Naive B cell (primary cell): ENCODE results near the gene IL21. TPM values are rescaled to one million over a fixed set of nuclear protein-coding genes. Genes with fewer than 3 reads are reported as not detected.
A peak's percentile ranks its signal among the peaks of the same experiment; 100 is the strongest.

Source experiments
- ATAC-seq, 2 donors: fragments of 150-1000 bp; cut with Tn5 transposase; 2 replicates each; pipeline ENCODE4 v1.10.0; 2021; ENCODE audit warnings: low read depth in 2 of 2, mild to moderate bottlenecking in 2 of 2, moderate library complexity in 2 of 2
- DNase-seq: peaks from one replicate; pipeline ENCODE4 v3.0.0; 2022
- H3K27ac Mint-ChIP-seq, 6 donors: one replicate each; pipeline ENCODE4 v1.8.0; 2020 to 2022; ENCODE audit warnings: mild to moderate bottlenecking in 6 of 6, mixed read lengths in 6 of 6, moderate library complexity in 5 of 6, inconsistent platforms in 2 of 6
- H3K27me3 Mint-ChIP-seq, 3 donors: one replicate each; pipeline ENCODE4 v1.8.0; 2021 to 2022; ENCODE audit warnings: mixed read lengths in 3 of 3, mild to moderate bottlenecking in 1 of 3
- H3K36me3 Mint-ChIP-seq, 2 donors: one replicate each; pipeline ENCODE4 v1.8.0; 2020 to 2022; ENCODE audit warnings: mixed read lengths in 2 of 2, inconsistent platforms in 1 of 2, mild to moderate bottlenecking in 1 of 2
- H3K4me1 Mint-ChIP-seq, 3 donors: one replicate each; pipeline ENCODE4 v1.8.0; 2020 to 2022; ENCODE audit warnings: mixed read lengths in 3 of 3, inconsistent platforms in 1 of 3, mild to moderate bottlenecking in 1 of 3, moderate library complexity in 1 of 3
- H3K4me3 Mint-ChIP-seq, 8 donors: one replicate each; pipeline ENCODE4 v1.8.0; 2020 to 2022; ENCODE audit warnings: mild to moderate bottlenecking in 8 of 8, mixed read lengths in 8 of 8, moderate library complexity in 8 of 8, inconsistent platforms in 2 of 8
- H3K9me3 Mint-ChIP-seq, 7 donors: one replicate each; pipeline ENCODE4 v1.8.0; 2020 to 2022; ENCODE audit warnings: mixed read lengths in 7 of 7, mild to moderate bottlenecking in 5 of 7, inconsistent platforms in 2 of 7, moderate library complexity in 1 of 7
- polyA plus RNA-seq, 6 donors: library from polyadenylated mRNA; unstranded; fragments of 300-500 nt; fragmentation: Illumina TruSeq; gene quantifications; one replicate each; pipeline ENCODE4 v1.2.3, GENCODE V29; 2021; ENCODE audit warnings: low read depth in 6 of 6

The IL21 gene
- not detected for polyA plus RNA-seq

- H3K27ac Mint-ChIP-seq, result no peak within 1 kb of the TSS
- H3K4me3 Mint-ChIP-seq, result no peak within 1 kb of the TSS
- H3K4me1 Mint-ChIP-seq, result no peaks in the 10 kb centered on the region
- H3K27me3 Mint-ChIP-seq, result peaks cover 4 to 8% (median 5%) of the 10 kb centered on the region in 3 donors
- ATAC-seq, result no peak
- no peaks in the 10 kb centered on the region for H3K36me3 Mint-ChIP-seq
- H3K9me3 Mint-ChIP-seq, result no peaks in the 10 kb centered on the region
- DNase-seq, result no peak
Measured at GRCh38 chr4:122621016-122621507, at the start of gene IL21. IL21 (minus strand) TSS chr4:122621066; CDS start chr4:122621011, 55 bp downstream.

- H3K9me3 Mint-ChIP-seq, result peaks cover 0 to 5% (median 0%) of the 10 kb centered on the region in 7 donors
- H3K27me3 Mint-ChIP-seq, result peaks cover 0 to 15% (median 12%) of the 10 kb centered on the region in 3 donors
- no peak overlapping the region for H3K27ac Mint-ChIP-seq
- H3K36me3 Mint-ChIP-seq, result no peaks in the 10 kb centered on the region
- ATAC-seq (no peak), DNase-seq (no peak)
- H3K4me3 Mint-ChIP-seq, result no peak overlapping the region
- no peaks in the 10 kb centered on the region for H3K4me1 Mint-ChIP-seq
Measured at GRCh38 chr4:122669911-122670738, 49.3 kb upstream of the IL21 start.

DNA sequence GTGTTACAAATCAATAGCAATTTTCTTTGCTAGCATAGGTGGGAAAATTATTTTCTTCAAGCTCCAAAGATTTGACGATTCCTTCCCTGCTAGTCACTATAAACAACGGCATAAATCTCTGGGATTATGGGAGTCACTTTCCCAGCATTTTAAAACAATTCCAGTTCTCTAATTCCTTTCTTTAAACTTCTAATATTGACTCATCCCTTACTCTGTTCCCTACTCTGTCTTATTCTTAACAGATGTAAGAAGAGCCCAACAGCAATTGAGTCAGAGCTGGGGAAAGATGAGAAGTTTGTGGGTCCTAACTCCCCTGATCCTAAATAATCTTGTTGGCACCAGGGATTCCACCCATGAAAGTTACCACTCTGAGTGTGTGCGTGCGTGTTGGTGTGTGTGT lies 47.4 kb upstream of the IL21 start:
- Mint-ChIP-seq H3K27ac (peak overlapping the region in 1 of 6 donors; percentile 24), H3K9me3 (peaks cover 0 to 5% (median 0%) of the 10 kb centered on the region in 7 donors), H3K36me3 (no peaks in the 10 kb centered on the region), H3K4me3 (no peak overlapping the region), H3K4me1 (no peaks in the 10 kb centered on the region), H3K27me3 (peaks cover 0 to 15% (median 12%) of the 10 kb centered on the region in 3 donors)
- DNase-seq, result no peak
- ATAC-seq, result no peak

DNA sequence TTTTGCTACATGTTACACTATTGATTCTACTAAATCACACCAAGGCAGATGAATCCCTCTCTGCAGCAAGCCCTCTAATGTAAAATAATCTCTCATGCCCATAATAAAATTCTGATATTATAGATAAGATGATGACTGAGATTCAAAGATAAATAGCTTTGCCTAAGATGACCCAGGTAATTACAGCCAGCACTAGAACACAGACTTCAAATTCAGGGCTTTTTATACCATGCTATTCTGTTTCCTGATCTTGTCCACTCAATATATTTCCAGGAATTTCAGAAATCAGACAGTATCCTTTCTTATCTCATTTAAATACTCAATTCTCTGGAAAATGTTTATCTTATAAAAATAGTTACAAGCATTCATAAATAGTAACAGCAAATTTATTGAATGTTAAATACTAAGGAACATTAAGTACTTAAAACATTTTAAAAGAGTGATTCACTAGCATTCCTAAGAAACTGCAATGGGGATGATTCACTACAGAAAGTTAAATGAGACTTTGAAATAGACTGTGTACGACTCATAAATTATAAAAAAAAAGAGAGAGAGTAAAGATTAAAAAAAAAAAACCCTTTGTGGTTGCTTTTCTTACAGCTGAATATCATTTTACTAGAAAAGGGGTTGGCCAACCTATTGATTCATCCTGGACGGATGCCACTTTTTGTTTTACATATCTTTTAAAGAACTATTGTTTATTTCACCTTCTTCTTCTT lies 45.8 kb upstream of the IL21 start:
- ATAC-seq, result no peak
- DNase-seq, result no peak
- no peaks in the 10 kb centered on the region for H3K36me3 Mint-ChIP-seq
- H3K9me3 Mint-ChIP-seq, result peaks cover 0 to 5% (median 0%) of the 10 kb centered on the region in 7 donors
- H3K4me1 Mint-ChIP-seq, result no peaks in the 10 kb centered on the region
- no peak overlapping the region for H3K4me3 Mint-ChIP-seq
- H3K27ac Mint-ChIP-seq, result no peak overlapping the region
- peaks cover 0 to 20% (median 12%) of the 10 kb centered on the region in 3 donors for H3K27me3 Mint-ChIP-seq

GRCh38 chr4:122665161-122665929 lies 44.5 kb upstream of the IL21 start:
- ATAC-seq (no peak), DNase-seq (no peak)
- Mint-ChIP-seq H3K9me3 (peaks cover 0 to 3% (median 0%) of the 10 kb centered on the region in 7 donors), H3K4me1 (no peaks in the 10 kb centered on the region), H3K27ac (peak overlapping the region in 1 of 6 donors; percentile 29), H3K27me3 (peaks cover 0 to 30% (median 17%) of the 10 kb centered on the region in 3 donors), H3K36me3 (no peaks in the 10 kb centered on the region), H3K4me3 (no peak overlapping the region)

GRCh38 chr4:122663814-122664610 lies 43.1 kb upstream of the IL21 start:
- no peak overlapping the region for H3K4me3 Mint-ChIP-seq
- DNase-seq (no peak), ATAC-seq (no peak)
- H3K36me3 Mint-ChIP-seq, result no peaks in the 10 kb centered on the region
- no peaks in the 10 kb centered on the region for H3K4me1 Mint-ChIP-seq
- no peak overlapping the region for H3K27ac Mint-ChIP-seq
- H3K27me3 Mint-ChIP-seq, result peaks cover 0 to 28% (median 16%) of the 10 kb centered on the region in 3 donors
- peaks cover 0 to 3% (median 0%) of the 10 kb centered on the region in 7 donors for H3K9me3 Mint-ChIP-seq

DNA sequence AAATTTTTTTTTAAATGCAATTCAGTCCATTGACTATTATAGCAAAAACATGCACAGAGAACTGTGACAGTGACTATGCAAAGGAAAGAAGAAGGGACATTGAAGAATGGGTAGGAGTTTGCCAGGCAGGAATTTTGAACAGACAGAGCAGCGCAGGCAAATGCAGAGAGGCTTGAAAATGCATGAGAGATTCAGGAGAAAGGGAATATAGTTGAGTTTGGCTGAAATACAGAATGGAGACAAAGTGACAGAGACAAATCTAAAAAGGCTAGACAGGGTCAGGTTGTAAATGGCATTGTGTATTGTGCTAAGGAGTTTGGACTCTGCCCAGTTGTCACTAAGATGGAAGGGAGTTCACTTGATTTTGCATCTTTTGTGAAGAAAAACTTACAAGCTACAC lies 42.4 kb upstream of the IL21 start:
- no peaks in the 10 kb centered on the region for H3K4me1 Mint-ChIP-seq
- peaks cover 0 to 5% (median 0%) of the 10 kb centered on the region in 7 donors for H3K9me3 Mint-ChIP-seq
- H3K27ac Mint-ChIP-seq, result no peak overlapping the region
- H3K36me3 Mint-ChIP-seq, result no peaks in the 10 kb centered on the region
- H3K4me3 Mint-ChIP-seq, result no peak overlapping the region
- H3K27me3 Mint-ChIP-seq, result peaks cover 0 to 24% (median 9%) of the 10 kb centered on the region in 3 donors
- no peak for ATAC-seq
- no peak for DNase-seq

DNA sequence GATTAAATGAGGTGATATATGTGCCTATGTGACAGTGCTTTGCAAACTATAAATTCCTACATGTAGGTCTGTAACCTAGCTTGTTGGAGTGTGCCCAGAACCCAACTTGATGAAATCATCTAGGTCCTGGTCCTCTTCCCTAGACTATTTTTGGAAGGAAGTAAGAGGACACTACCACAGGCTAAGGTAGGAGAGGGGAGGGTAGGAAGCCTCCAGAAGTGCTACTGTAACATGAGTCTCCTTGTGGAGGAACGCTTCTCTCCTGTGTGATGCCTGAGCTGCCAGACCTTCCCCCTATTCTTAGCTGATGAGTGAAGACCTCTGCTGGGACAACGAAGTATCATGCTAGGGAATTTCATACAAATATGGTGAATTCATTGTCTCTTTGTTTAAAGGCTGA lies 41.8 kb upstream of the IL21 start:
- DNase-seq (no peak), ATAC-seq (no peak)
- Mint-ChIP-seq H3K9me3 (peaks cover 0 to 7% (median 3%) of the 10 kb centered on the region in 7 donors), H3K27me3 (peaks cover 0 to 28% (median 9%) of the 10 kb centered on the region in 3 donors), H3K27ac (no peak overlapping the region), H3K4me1 (no peaks in the 10 kb centered on the region), H3K36me3 (peaks cover 0 to 4% of the 10 kb centered on the region in 2 donors), H3K4me3 (no peak overlapping the region)

GRCh38 chr4:122661176-122662160 lies 40.6 kb upstream of the IL21 start:
- H3K4me1 Mint-ChIP-seq, result no peaks in the 10 kb centered on the region
- peaks cover 0 to 17% (median 12%) of the 10 kb centered on the region in 7 donors for H3K9me3 Mint-ChIP-seq
- H3K36me3 Mint-ChIP-seq, result peaks cover 0 to 8% of the 10 kb centered on the region in 2 donors
- ATAC-seq (no peak), DNase-seq (no peak)
- H3K27me3 Mint-ChIP-seq, result peaks cover 0 to 31% (median 12%) of the 10 kb centered on the region in 3 donors
- H3K4me3 Mint-ChIP-seq, result no peak overlapping the region
- H3K27ac Mint-ChIP-seq, result no peak overlapping the region

- no peak for DNase-seq
- Mint-ChIP-seq H3K36me3 (peaks cover 0 to 8% of the 10 kb centered on the region in 2 donors), H3K9me3 (peaks cover 0 to 17% (median 12%) of the 10 kb centered on the region in 7 donors), H3K4me1 (no peaks in the 10 kb centered on the region), H3K27me3 (peaks cover 0 to 31% (median 12%) of the 10 kb centered on the region in 3 donors), H3K27ac (no peak overlapping the region), H3K4me3 (no peak overlapping the region)
- ATAC-seq, result no peak
Measured at GRCh38 chr4:122658818-122659295, 38.0 kb upstream of the IL21 start.

- Mint-ChIP-seq H3K27ac (no peak overlapping the region), H3K36me3 (peaks cover 0 to 8% of the 10 kb centered on the region in 2 donors), H3K4me3 (no peak overlapping the region), H3K9me3 (peaks cover 0 to 17% (median 12%) of the 10 kb centered on the region in 7 donors), H3K4me1 (no peaks in the 10 kb centered on the region), H3K27me3 (peaks cover 0 to 29% (median 12%) of the 10 kb centered on the region in 3 donors)
- no peak for DNase-seq
- no peak for ATAC-seq
Measured at GRCh38 chr4:122658377-122658776, 37.5 kb upstream of the IL21 start.
